Immature natural killer cell (primary cell): Measurements from ENCODE around the gene P2RY4. TPM values are rescaled to one million over a fixed set of nuclear protein-coding genes. Genes with fewer than 3 reads are reported as not detected.
"Not testable (repeated sequence)": the region's sequence is repeated elsewhere in the genome, so short reads cannot be mapped to it uniquely, and the experiment has no call there.

ENCODE experiments used
- DNase-seq, 3 donors: peaks; one replicate each; pipeline ENCODE4 v3.0.0; 2022; ENCODE audit warnings: mixed read lengths in 1 of 3
- H3K27ac Mint-ChIP-seq, 6 donors: one replicate each; pipeline ENCODE4 v1.8.0; 2020; ENCODE audit warnings: mixed read lengths in 6 of 6, mild to moderate bottlenecking in 5 of 6, inconsistent platforms in 4 of 6, moderate library complexity in 3 of 6
- H3K27me3 Mint-ChIP-seq, 3 donors: one replicate each; pipeline ENCODE4 v1.8.0; 2020 to 2021; ENCODE audit warnings: low read depth in 3 of 3, mild to moderate bottlenecking in 3 of 3, mixed read lengths in 3 of 3, moderate library complexity in 3 of 3, inconsistent platforms in 1 of 3
- H3K36me3 Mint-ChIP-seq, 3 donors: one replicate each; pipeline ENCODE4 v1.8.0; 2020; ENCODE audit warnings: mixed read lengths in 3 of 3, inconsistent platforms in 2 of 3, mild to moderate bottlenecking in 2 of 3
- H3K4me1 Mint-ChIP-seq, 2 donors: one replicate each; pipeline ENCODE4 v1.8.0; 2020; ENCODE audit warnings: inconsistent platforms in 2 of 2, mild to moderate bottlenecking in 2 of 2, mixed read lengths in 2 of 2, moderate library complexity in 1 of 2
- H3K4me3 Mint-ChIP-seq, 5 donors: one replicate each; pipeline ENCODE4 v1.8.0; 2020; ENCODE audit warnings: mild to moderate bottlenecking in 5 of 5, mixed read lengths in 5 of 5, inconsistent platforms in 3 of 5, moderate library complexity in 3 of 5
- H3K9me3 Mint-ChIP-seq, 6 donors: one replicate each; pipeline ENCODE4 v1.8.0; 2020; ENCODE audit warnings: mild to moderate bottlenecking in 6 of 6, mixed read lengths in 6 of 6, inconsistent platforms in 4 of 6, moderate library complexity in 3 of 6
- polyA plus RNA-seq, 3 donors: library from polyadenylated mRNA; unstranded; fragments of 300-500 nt; fragmentation: Illumina TruSeq; gene quantifications; one replicate each; pipeline ENCODE4 v1.2.3, GENCODE V29; 2021

Gene P2RY4
- polyA plus RNA-seq, 3 donors from 2014 or later: not detected

- peaks cover 0 to 18% (median 0%) of the 10 kb centered on the region in 3 donors for H3K36me3 Mint-ChIP-seq
- no peak for DNase-seq
- no peak overlapping the region for H3K27ac Mint-ChIP-seq
- H3K27me3 Mint-ChIP-seq: peaks cover 0 to 4% (median 2%) of the 10 kb centered on the region in 3 donors
- no peaks in the 10 kb centered on the region for H3K9me3 Mint-ChIP-seq
- H3K4me3 Mint-ChIP-seq: no peak overlapping the region
- H3K4me1 Mint-ChIP-seq: no peaks in the 10 kb centered on the region
These were observed 2.3 kb downstream of the P2RY4 start for GRCh38 chrX:70257423-70258288.

DNA sequence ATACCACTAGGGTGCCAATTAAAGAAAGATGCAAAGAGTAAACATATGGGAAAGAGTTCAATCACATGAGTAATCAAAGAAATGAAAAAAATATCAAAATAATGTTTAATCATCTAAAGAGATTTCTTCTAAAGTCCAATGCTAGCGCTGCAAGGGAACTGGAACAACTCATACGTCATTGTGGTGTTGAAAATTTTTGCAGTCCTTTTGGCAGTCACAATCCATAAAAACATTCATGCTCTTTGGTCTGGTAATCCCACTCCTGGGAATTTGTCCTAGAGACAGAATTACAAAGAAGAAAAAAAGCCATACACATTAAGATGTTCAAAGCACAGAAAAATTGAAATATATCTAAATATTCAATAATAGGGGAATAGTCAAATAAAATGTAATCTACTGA is 4.6 kb downstream of the P2RY4 start:
- H3K27me3 Mint-ChIP-seq: peaks cover 0 to 4% (median 2%) of the 10 kb centered on the region in 3 donors
- no peak overlapping the region for H3K4me3 Mint-ChIP-seq
- H3K36me3 Mint-ChIP-seq: peaks cover 0 to 14% (median 2%) of the 10 kb centered on the region in 3 donors
- no peaks in the 10 kb centered on the region for H3K4me1 Mint-ChIP-seq
- DNase-seq: no peak
- H3K9me3 Mint-ChIP-seq: no peaks in the 10 kb centered on the region
- H3K27ac Mint-ChIP-seq: no peak overlapping the region

DNA sequence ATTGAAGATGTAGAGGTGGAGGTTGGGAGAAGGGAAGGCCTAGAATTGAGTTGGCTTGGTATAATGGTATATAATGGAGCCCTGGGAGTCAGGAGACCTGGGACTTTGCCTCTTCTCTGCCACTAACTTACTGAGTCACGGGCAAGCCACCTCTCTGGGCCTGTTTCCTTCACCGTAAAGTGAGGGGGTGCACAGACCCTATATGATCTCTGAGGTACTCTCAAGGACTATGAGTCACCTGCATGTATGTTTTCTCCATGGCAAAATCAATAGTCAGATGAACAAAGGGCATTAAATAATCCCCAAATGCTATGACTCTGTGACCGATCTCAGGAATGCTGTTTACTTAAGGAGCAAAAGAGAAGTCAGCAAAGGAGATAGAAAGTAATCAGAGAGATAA is 5.1 kb downstream of the P2RY4 start:
- peaks cover 0 to 14% (median 2%) of the 10 kb centered on the region in 3 donors for H3K36me3 Mint-ChIP-seq
- no peaks in the 10 kb centered on the region for H3K4me1 Mint-ChIP-seq
- H3K4me3 Mint-ChIP-seq: no peak overlapping the region
- no peak for DNase-seq
- peaks cover 0 to 4% (median 2%) of the 10 kb centered on the region in 3 donors for H3K27me3 Mint-ChIP-seq
- H3K27ac Mint-ChIP-seq: no peak overlapping the region
- H3K9me3 Mint-ChIP-seq: no peaks in the 10 kb centered on the region

GRCh38 chrX:70254063-70254400 is 6.0 kb downstream of the P2RY4 start:
- Mint-ChIP-seq H3K27me3 (peaks cover 0 to 4% (median 0%) of the 10 kb centered on the region in 3 donors), H3K4me1 (no peaks in the 10 kb centered on the region), H3K36me3 (peaks cover 0 to 14% (median 2%) of the 10 kb centered on the region in 3 donors), H3K9me3 (no peaks in the 10 kb centered on the region), H3K27ac (no peak overlapping the region), H3K4me3 (no peak overlapping the region)
- DNase-seq: no peak

DNA sequence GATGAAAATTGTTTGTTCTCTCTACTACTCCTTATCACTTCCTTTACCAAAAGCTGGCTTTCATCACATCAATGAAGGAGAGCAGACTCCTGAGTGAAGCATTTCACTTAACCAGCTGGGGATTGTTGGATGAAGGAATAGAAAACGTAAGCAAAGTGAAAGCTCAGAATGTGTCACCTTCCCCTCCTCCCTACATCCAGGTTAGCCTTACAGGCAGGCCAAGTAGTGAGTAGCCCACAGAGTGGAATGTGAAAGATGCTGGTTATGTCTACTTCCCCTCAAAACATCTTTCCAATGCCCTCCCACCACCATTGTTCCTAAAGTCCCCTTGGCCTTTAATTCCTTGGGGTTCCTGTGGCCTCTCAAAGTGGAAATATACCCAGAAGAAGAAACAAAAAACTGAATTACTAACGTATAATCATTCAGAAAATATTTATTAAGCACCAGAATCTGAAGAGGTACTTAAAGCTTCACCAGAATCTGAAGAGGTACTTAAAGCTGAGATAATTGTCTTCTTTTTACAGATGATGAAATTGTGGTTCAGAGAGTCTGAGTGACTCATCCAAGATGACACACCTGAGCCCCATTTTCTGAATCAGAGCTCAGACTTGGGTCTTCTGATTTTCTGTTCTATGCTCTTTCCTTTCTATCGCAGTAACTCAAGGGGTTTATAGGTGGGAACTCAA is 6.5 kb downstream of the P2RY4 start:
- Mint-ChIP-seq H3K27ac (no peak overlapping the region), H3K27me3 (peaks cover 0 to 4% (median 0%) of the 10 kb centered on the region in 3 donors), H3K4me3 (no peak overlapping the region), H3K36me3 (peaks cover 0 to 14% (median 2%) of the 10 kb centered on the region in 3 donors), H3K4me1 (no peaks in the 10 kb centered on the region), H3K9me3 (no peaks in the 10 kb centered on the region)
- DNase-seq: no peak

GRCh38 chrX:70252491-70252890 is 7.5 kb downstream of the P2RY4 start:
- no peaks in the 10 kb centered on the region for H3K9me3 Mint-ChIP-seq
- no peak overlapping the region for H3K27ac Mint-ChIP-seq
- no peaks in the 10 kb centered on the region for H3K4me1 Mint-ChIP-seq

GRCh38 chrX:70247252-70247651 is 12.8 kb downstream of the P2RY4 start:
- peaks cover 0 to 2% (median 0%) of the 10 kb centered on the region in 3 donors for H3K36me3 Mint-ChIP-seq
- no peak for DNase-seq
- H3K9me3 Mint-ChIP-seq: no peaks in the 10 kb centered on the region
- H3K27me3 Mint-ChIP-seq: peaks cover 0 to 4% (median 0%) of the 10 kb centered on the region in 3 donors
- H3K4me3 Mint-ChIP-seq: no peak overlapping the region
- H3K27ac Mint-ChIP-seq: no peak overlapping the region
- no peaks in the 10 kb centered on the region for H3K4me1 Mint-ChIP-seq

More at GRCh38 chrX:70252491-70252890, 7.5 kb downstream of the P2RY4 start:
- Mint-ChIP-seq H3K27me3 (peaks cover 0 to 4% (median 4%) of the 10 kb centered on the region in 3 donors), H3K36me3 (peaks cover 0 to 14% (median 2%) of the 10 kb centered on the region in 3 donors), H3K4me3 (no peak overlapping the region)
- no peak for DNase-seq

DNA sequence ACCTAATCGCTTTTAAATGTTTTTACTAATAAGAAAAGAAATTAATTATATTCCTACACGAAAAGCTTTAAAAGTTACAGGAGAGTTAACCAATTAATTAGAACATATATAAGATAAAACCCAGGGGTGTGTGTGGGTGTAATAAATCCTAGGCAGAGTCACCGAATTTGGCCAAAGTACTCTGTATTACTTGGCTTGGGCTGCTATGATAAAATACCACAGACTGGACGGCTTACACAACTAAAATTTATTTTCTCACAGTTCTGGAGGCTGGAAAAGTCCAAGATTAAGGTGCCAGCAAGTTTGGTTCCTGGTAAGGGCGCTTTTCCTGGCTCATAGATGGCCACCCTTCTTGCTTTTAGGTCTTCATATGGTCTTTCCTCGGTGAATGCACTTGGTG is 15.1 kb downstream of the P2RY4 start:
- no peaks in the 10 kb centered on the region for H3K9me3 Mint-ChIP-seq
- no peak for DNase-seq
- H3K27ac Mint-ChIP-seq: no peak overlapping the region
- H3K27me3 Mint-ChIP-seq: peaks cover 0 to 6% (median 3%) of the 10 kb centered on the region in 3 donors
- no peaks in the 10 kb centered on the region for H3K36me3 Mint-ChIP-seq
- no peaks in the 10 kb centered on the region for H3K4me1 Mint-ChIP-seq
- no peak overlapping the region for H3K4me3 Mint-ChIP-seq

GRCh38 chrX:70243601-70244000 is 16.4 kb downstream of the P2RY4 start:
- not testable (repeated sequence) for H3K27ac Mint-ChIP-seq, H3K9me3 Mint-ChIP-seq, H3K36me3 Mint-ChIP-seq, DNase-seq, H3K4me3 Mint-ChIP-seq, H3K27me3 Mint-ChIP-seq, H3K4me1 Mint-ChIP-seq

GRCh38 chrX:70241501-70241900 is 18.5 kb downstream of the P2RY4 start:
- peaks cover 0 to 9% (median 3%) of the 10 kb centered on the region in 3 donors for H3K27me3 Mint-ChIP-seq
- DNase-seq: no peak
- H3K4me3 Mint-ChIP-seq: no peak overlapping the region
- no peaks in the 10 kb centered on the region for H3K36me3 Mint-ChIP-seq
- H3K9me3 Mint-ChIP-seq: no peaks in the 10 kb centered on the region
- H3K27ac Mint-ChIP-seq: no peak overlapping the region
- no peaks in the 10 kb centered on the region for H3K4me1 Mint-ChIP-seq

DNA sequence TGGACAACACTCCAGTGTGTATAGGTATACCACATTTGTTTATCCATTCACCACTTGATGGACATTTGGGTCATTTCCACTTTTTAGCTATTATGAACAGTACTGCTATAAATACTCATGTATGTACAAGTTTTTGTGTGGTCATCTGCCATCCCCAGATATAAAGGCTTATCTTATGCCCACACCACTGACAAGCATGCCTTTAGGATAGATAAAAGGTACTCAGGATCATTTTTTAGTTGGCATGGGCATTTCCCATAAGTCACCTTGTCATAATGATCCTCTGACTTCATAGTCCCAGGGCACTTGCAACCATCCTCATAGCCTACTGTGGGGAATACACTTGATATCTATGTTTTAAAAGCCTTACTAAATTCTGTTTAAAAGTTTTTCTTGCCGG is 19.3 kb downstream of the P2RY4 start:
- no peaks in the 10 kb centered on the region for H3K9me3 Mint-ChIP-seq
- no peaks in the 10 kb centered on the region for H3K4me1 Mint-ChIP-seq
- H3K27me3 Mint-ChIP-seq: peaks cover 0 to 9% (median 3%) of the 10 kb centered on the region in 3 donors

DNA sequence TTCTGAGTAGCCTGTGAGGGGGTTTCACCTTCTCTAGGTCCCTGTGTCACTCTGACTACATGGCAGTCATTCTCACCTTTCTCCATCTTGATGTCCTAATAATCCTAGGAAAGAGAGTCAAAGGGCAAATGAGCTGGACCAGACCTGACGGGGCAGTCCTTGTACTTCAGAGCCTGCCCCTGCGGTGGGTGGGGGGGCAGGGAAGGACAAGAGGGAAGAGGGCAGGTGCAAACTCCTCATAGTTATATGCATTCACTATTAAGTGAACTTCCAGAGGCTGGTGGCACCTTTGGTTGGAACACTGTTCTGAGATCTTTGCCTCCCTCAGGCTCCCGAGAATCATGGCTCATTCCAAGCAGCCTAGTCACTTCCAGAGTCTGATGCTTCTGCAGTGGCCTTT is 25.6 kb downstream of the P2RY4 start, which contains the start of gene AWAT1:
AWAT1 (plus strand) TSS at position 301 of the 400 bp plus-strand sequence; CDS start at position 342, 41 bp downstream.
- peaks cover 0 to 10% (median 3%) of the 10 kb centered on the region in 3 donors for H3K27me3 Mint-ChIP-seq
- H3K4me3 Mint-ChIP-seq: no peak within 1 kb of the TSS
- H3K4me1 Mint-ChIP-seq: peaks cover 0 to 8% of the 10 kb centered on the region in 2 donors
- no peaks in the 10 kb centered on the region for H3K9me3 Mint-ChIP-seq
- H3K36me3 Mint-ChIP-seq: no peaks in the 10 kb centered on the region
- DNase-seq: no peak
- no peak within 1 kb of the TSS for H3K27ac Mint-ChIP-seq

More for the DNA sequence above, 19.3 kb downstream of the P2RY4 start:
- Mint-ChIP-seq H3K27ac (no peak overlapping the region), H3K4me3 (no peak overlapping the region), H3K36me3 (no peaks in the 10 kb centered on the region)
- DNase-seq: no peak

DNA sequence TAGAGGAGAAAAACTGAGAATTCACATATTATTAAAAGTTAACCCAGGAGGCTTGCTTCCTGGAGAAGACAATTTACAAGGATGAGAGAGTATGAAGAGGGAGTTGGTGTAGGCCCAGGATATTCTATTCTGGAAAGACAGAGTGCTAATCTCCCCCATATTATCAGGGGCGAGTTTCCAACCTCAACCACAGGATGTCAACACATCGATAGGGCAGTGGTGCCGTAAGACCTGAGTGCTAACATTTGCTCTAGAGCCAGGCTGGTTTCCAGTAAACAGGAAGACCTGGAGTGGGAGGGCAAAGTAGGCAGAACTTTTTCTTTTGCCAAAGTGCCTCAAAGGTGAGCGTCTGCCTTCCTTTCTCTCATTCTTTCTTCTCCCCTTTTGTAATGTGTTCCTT is 28.3 kb downstream of the P2RY4 start:
- Mint-ChIP-seq H3K4me3 (no peak overlapping the region), H3K4me1 (peaks cover 0 to 8% of the 10 kb centered on the region in 2 donors), H3K27ac (no peak overlapping the region), H3K27me3 (peaks cover 0 to 7% (median 3%) of the 10 kb centered on the region in 3 donors), H3K9me3 (no peaks in the 10 kb centered on the region), H3K36me3 (no peaks in the 10 kb centered on the region)
- no peak for DNase-seq

- Mint-ChIP-seq H3K36me3 (no peaks in the 10 kb centered on the region), H3K9me3 (no peaks in the 10 kb centered on the region), H3K27me3 (peaks cover 1 to 5% (median 2%) of the 10 kb centered on the region in 3 donors), H3K4me3 (no peak overlapping the region), H3K4me1 (peaks cover 0 to 3% of the 10 kb centered on the region in 2 donors), H3K27ac (no peak overlapping the region)
- DNase-seq: no peak
These were observed 33.3 kb downstream of the P2RY4 start for GRCh38 chrX:70226687-70227086.
